ENCODE measurements around the gene SUFU.

The SUFU gene

DNA sequence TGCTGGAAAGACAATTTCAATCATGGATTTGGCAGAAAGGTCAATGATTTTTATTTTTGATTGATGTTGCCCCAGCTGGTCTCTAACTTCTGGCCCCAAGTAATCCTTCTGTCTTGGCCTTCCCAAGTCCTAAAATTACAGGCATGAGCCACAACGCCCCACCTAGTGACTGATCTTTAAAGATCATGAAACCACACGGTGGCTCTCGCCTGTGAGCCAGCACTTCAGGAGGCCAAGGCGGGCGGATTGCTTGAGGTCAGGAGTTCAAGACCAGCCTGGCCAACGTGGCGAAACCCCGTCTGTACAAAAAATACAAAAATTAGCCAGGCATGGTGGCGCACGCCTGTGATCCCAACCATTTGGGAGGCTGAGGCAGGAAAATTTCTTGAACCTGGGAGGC lies 39.8 kb upstream of the SUFU start:
- TF ChIP-seq EZH2phosphoT487 (IDR thresholded peaks at IDR 0.05; ENCODE audit: low read depth) = no peak
- TF ChIP-seq, protein P1, sequence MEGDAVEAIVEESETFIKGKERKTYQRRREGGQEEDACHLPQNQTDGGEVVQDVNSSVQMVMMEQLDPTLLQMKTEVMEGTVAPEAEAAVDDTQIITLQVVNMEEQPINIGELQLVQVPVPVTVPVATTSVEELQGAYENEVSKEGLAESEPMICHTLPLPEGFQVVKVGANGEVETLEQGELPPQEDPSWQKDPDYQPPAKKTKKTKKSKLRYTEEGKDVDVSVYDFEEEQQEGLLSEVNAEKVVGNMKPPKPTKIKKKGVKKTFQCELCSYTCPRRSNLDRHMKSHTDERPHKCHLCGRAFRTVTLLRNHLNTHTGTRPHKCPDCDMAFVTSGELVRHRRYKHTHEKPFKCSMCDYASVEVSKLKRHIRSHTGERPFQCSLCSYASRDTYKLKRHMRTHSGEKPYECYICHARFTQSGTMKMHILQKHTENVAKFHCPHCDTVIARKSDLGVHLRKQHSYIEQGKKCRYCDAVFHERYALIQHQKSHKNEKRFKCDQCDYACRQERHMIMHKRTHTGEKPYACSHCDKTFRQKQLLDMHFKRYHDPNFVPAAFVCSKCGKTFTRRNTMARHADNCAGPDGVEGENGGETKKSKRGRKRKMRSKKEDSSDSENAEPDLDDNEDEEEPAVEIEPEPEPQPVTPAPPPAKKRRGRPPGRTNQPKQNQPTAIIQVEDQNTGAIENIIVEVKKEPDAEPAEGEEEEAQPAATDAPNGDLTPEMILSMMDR (IDR thresholded peaks at IDR 0.05; ENCODE audit: low read depth, low read length) = no peak
- no peak overlapping the region for H3K4me3 ChIP-seq (ENCODE audit: low read length)

DNA sequence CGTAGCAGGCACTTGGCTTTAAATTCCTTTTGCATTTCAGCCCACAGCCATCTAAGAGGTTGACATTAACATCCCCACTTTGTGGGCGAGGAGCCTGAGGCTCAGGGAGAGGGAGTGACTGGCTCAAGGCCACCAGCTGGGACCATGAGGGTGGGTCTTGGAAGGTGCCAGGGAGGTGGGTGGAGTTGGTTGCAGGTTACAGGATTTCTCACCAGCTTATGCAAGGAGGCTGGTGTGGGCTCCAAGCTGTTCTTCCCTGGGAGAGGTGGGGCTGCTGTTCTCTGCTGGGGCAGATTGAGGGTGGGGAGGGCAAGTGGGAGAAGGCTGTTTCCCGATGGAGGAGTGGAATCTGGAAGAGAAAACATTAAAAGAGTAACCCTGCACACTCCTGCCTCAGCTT lies 38.3 kb upstream of the SUFU start:
- Histone ChIP-seq H3K27ac (ENCODE audit: low read length) (no peak overlapping the region), H3K9me3 (ENCODE audit: insufficient read depth, low read length) (no peaks in the 10 kb centered on the region), H3K4me3 (ENCODE audit: low read length) (no peak overlapping the region), H3K27me3 (ENCODE audit: low read depth, low read length) (no peaks in the 10 kb centered on the region), H3K4me2 (ENCODE audit: low read length) (no peak overlapping the region), H3K9ac (ENCODE audit: low read length) (no peak overlapping the region), H2AFZ (ENCODE audit: low read depth, low read length) (no peak overlapping the region), H4K20me1 (ENCODE audit: insufficient read depth, low read length) (no peaks in the 10 kb centered on the region), H3K36me3 (replicated peaks; ENCODE audit: low read depth, low read length) (no peaks in the 10 kb centered on the region), H3K4me1 (ENCODE audit: low read length) (peaks cover 15% of the 10 kb centered on the region), H3K79me2 (ENCODE audit: low read length) (peaks cover 20% of the 10 kb centered on the region)
- no peak for TF ChIP-seq EZH2phosphoT487 (IDR thresholded peaks at IDR 0.05; ENCODE audit: low read depth)
- TF ChIP-seq, protein P1 (IDR thresholded peaks at IDR 0.05; ENCODE audit: low read depth, low read length) = no peak

More for the DNA sequence above, 39.8 kb upstream of the SUFU start:
- Histone ChIP-seq H3K4me2 (ENCODE audit: low read length) (no peak overlapping the region), H3K9ac (ENCODE audit: low read length) (no peak overlapping the region), H4K20me1 (ENCODE audit: insufficient read depth, low read length) (no peaks in the 10 kb centered on the region), H3K27ac (ENCODE audit: low read length) (no peak overlapping the region), H3K79me2 (ENCODE audit: low read length) (peaks cover 20% of the 10 kb centered on the region), H2AFZ (ENCODE audit: low read depth, low read length) (no peak overlapping the region), H3K36me3 (replicated peaks; ENCODE audit: low read depth, low read length) (no peaks in the 10 kb centered on the region), H3K27me3 (ENCODE audit: low read depth, low read length) (no peaks in the 10 kb centered on the region), H3K4me1 (ENCODE audit: low read length) (peaks cover 15% of the 10 kb centered on the region), H3K9me3 (ENCODE audit: insufficient read depth, low read length) (no peaks in the 10 kb centered on the region)

DNA sequence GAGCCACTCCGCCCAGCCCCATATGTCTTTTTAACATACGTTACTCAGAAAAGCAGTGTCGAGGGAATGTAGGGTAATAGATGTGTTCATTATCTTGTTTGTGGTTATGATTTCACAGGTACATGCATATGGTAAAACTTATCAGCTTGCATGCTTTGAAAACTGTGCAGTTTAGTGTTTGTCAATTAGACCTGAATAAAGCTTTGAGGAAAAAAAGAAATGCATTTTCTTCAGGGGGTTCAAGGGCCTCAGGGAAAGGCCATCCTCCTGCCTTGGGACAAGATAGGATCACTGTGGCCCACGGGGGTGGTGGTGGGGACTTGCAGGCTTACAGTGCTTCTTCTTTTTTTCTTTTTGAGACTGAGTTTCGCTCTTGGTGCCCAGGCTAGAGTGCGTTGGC lies 36.5 kb upstream of the SUFU start:
- H3K4me1 ChIP-seq (ENCODE audit: low read length) = peaks cover 6% of the 10 kb centered on the region
- H3K79me2 ChIP-seq (ENCODE audit: low read length) = peaks cover 14% of the 10 kb centered on the region
- TF ChIP-seq EZH2phosphoT487 (IDR thresholded peaks at IDR 0.05; ENCODE audit: low read depth) = no peak
- TF ChIP-seq, protein P1 (IDR thresholded peaks at IDR 0.05; ENCODE audit: low read depth, low read length) = no peak
- no peak overlapping the region for H2AFZ ChIP-seq (ENCODE audit: low read depth, low read length)
- no peak overlapping the region for H3K27ac ChIP-seq (ENCODE audit: low read length)
- no peak overlapping the region for H3K4me2 ChIP-seq (ENCODE audit: low read length)
- H3K27me3 ChIP-seq (ENCODE audit: low read depth, low read length) = no peaks in the 10 kb centered on the region
- H4K20me1 ChIP-seq (ENCODE audit: insufficient read depth, low read length) = no peaks in the 10 kb centered on the region
- H3K9me3 ChIP-seq (ENCODE audit: insufficient read depth, low read length) = no peaks in the 10 kb centered on the region
- H3K9ac ChIP-seq (ENCODE audit: low read length) = no peak overlapping the region
- H3K36me3 ChIP-seq (replicated peaks; ENCODE audit: low read depth, low read length) = no peaks in the 10 kb centered on the region
- H3K4me3 ChIP-seq (ENCODE audit: low read length) = no peak overlapping the region

DNA sequence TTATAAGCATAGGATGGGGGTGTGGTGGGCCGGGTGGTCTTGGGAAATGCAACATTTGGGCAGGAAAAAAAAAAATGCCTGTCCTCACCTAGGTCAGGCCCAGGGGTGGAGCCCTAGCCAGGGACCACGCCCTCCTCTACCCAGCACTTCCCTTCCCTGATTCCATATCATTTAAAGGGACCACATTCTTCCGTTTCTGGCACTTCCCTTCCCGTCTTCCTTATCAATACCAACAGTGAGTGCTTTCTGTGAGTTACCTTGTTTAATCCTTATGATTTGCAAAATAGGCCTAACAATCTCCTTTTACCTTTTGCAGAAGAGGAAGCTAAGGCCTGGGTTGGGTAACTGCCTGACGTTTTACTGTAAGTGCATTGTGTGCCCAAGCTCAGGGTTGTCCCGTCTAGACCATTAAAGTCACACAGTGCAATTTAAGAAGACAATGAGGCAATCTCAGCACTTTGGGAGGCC lies 35.8 kb upstream of the SUFU start:
- no peak for TF ChIP-seq EZH2phosphoT487 (IDR thresholded peaks at IDR 0.05; ENCODE audit: low read depth)
- TF ChIP-seq, protein P1 (IDR thresholded peaks at IDR 0.05; ENCODE audit: low read depth, low read length) = no peak
- no peak overlapping the region for H2AFZ ChIP-seq (ENCODE audit: low read depth, low read length)
- no peaks in the 10 kb centered on the region for H3K36me3 ChIP-seq (replicated peaks; ENCODE audit: low read depth, low read length)
- no peak overlapping the region for H3K4me3 ChIP-seq (ENCODE audit: low read length)
- H3K4me2 ChIP-seq (ENCODE audit: low read length) = no peak overlapping the region
- H4K20me1 ChIP-seq (ENCODE audit: insufficient read depth, low read length) = no peaks in the 10 kb centered on the region
- no peaks in the 10 kb centered on the region for H3K9me3 ChIP-seq (ENCODE audit: insufficient read depth, low read length)
- H3K79me2 ChIP-seq (ENCODE audit: low read length) = peaks cover 9% of the 10 kb centered on the region
- H3K4me1 ChIP-seq (ENCODE audit: low read length) = no peaks in the 10 kb centered on the region
- no peaks in the 10 kb centered on the region for H3K27me3 ChIP-seq (ENCODE audit: low read depth, low read length)
- H3K9ac ChIP-seq (ENCODE audit: low read length) = no peak overlapping the region
- H3K27ac ChIP-seq (ENCODE audit: low read length) = no peak overlapping the region
